GM23338 (cell line): ENCODE results near the gene CUEDC1.

Experiments used
- CTCF ChIP-seq, 2 experiments: fragments of 200-600 bp in 1 of 2; sonication (generic) in 1 of 2; conservative IDR thresholded peaks; 2 replicates each; pipeline versions ENCODE4 v1.5.1 to v1.6.1; 2016 to 2017; ENCODE audit warnings: antibody characterized with exemption in 2 of 2, low read depth in 2 of 2, mild to moderate bottlenecking in 2 of 2, moderate library complexity in 1 of 2
- ETS1 ChIP-seq: IDR thresholded peaks from 2 replicates; pipeline ENCODE4 v1.6.1; 2016; ENCODE audit warnings: antibody characterized with exemption
- EZH2 ChIP-seq: fragments of 200-600 bp; sonication (generic); IDR thresholded peaks from one replicate; pipeline ENCODE4 v1.8.0; 2017; ENCODE audit warnings: antibody characterized with exemption, mild to moderate bottlenecking, low read depth; ENCODE audit not compliant: unreplicated experiment
- EZH2phosphoT487 ChIP-seq: fragments of 200-600 bp; sonication (generic); IDR thresholded peaks from one replicate; pipeline ENCODE4 v1.8.1; 2018; ENCODE audit warnings: antibody characterized with exemption; ENCODE audit not compliant: unreplicated experiment
- NANOG ChIP-seq: IDR thresholded peaks from 2 replicates; pipeline ENCODE4 v1.6.1; 2016; ENCODE audit warnings: antibody characterized with exemption, borderline replicate concordance
- POLR2AphosphoS5 ChIP-seq: IDR thresholded peaks from 2 replicates; pipeline ENCODE4 v1.6.1; 2016; ENCODE audit warnings: antibody characterized with exemption, low read depth
- REST ChIP-seq: IDR thresholded peaks from one replicate; pipeline ENCODE4 v1.6.1; 2018; ENCODE audit warnings: antibody characterized with exemption; ENCODE audit not compliant: unreplicated experiment
- ZNF331 ChIP-seq: fragments of 250-450 bp; sonication (Bioruptor Pico); IDR thresholded peaks from 2 replicates; pipeline ENCODE4 v1.5.0; 2020; ENCODE audit warnings: low read depth, mild to moderate bottlenecking, moderate library complexity

- TF ChIP-seq CTCF (conservative IDR thresholded peaks at IDR 0.05; ENCODE audit: low read depth in 2 of 2) = no peak
- TF ChIP-seq POLR2AphosphoS5 = no peak
- no peak for TF ChIP-seq EZH2phosphoT487
- TF ChIP-seq REST = no peak
- no peak for TF ChIP-seq EZH2
- no peak for TF ChIP-seq ETS1
- TF ChIP-seq ZNF331 (CRISPR knock-in tag) = no peak
- TF ChIP-seq NANOG = no peak
These were observed 1.4 kb downstream of the CUEDC1 start for GRCh38 chr17:57953705-57954396.
